Cerebellar nuclear complex (tissue), 1 donor: ENCODE data around the gene CORO1A.
"Not testable (repeated sequence)": the region's sequence is repeated elsewhere in the genome, so short reads cannot be mapped to it uniquely, and the experiment has no call there.

Source experiments
- DNase-seq, 2 experiments: peaks; one replicate each; lab custom pipeline; 2025; lab: John Stamatoyannopoulos, UW

The CORO1A gene

DNA sequence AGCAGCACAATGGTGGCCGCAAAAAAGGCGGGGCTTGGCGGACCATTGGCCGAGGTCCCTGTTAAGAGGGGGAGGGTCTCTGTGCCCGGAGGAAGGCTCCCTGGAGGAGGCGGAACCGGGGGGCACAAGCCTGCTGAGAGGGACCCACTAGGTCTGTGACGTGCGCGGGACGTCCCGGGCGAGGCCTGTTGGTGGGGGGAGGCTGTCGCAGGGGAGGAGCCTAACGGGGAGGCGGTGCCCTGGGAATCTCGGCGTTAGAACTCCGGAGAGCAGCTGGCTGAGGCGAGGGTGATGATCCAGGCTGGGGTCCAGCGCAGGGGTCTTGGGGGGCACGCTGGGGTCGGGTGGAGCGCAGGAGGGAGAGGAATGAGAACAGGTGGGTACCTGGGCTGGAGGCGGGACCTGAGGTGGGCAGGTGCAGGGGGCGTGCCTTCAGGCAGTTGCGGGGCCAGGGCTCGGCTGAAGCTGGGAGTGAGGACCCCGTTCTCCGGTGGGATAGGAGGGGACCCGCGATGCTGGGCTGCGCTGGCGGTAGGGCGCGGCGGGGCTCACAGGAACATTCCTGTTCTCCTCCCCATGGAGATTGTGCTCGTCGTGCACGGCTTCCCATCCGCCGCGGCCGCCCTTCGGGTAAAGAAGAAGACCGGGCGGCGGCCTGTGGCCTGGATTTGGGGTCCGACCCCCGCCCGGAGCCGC is 22.3 kb downstream of the CORO1A start:
- DNase-seq: not testable (repeated sequence)

DNA sequence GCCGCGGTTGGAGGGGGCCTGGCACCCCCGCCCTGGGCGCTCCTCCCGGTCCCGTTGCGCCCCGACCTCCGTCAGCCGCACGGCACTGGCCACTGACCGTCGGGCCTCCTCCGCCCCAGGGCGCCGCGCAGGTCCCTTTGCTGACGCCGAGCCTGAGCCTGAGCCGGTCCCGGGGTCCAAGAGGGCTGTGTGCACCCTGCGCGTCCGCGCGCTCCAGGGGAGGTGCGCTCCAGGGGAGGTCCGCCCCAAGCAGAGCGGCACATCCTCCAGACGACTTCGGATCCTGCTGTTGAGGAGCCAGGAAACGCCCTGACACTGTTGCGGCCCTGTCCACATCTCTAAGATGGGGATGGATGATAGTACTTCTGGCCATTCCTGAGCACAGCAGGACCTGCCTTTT is 22.9 kb downstream of the CORO1A start:
- DNase-seq: not testable (repeated sequence)

DNA sequence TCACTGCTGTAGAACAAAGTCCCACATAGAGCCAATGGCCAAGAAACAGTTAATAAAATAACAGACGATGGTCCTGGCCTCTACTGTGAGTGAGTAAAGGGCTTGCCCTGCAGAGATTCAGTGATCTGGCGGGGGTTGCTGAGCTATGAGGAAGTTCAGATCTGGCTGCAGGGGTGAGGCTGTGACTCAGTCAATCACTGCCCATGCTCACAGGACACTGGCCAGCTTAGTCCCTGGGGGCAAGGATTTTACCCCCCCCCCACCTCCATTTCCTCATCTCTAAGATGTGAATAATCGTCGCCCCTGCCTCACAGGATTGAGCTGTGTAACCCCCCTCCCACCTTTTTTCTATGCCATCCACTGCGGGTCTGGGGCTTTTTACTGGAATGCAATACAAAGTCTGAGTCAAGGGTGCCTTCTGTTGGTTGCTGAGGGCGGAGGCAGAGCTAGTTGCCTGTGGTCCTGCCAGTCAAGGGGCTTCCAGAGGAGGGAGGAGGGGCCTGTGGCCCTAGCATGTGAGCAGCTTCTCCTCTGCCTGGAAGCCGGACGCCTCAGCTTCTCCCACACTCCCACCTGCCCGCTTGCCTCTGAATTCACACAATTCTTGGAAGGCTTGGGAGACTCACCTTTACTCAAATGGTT is 23.8 kb downstream of the CORO1A start:
- not testable (repeated sequence) for DNase-seq

DNA sequence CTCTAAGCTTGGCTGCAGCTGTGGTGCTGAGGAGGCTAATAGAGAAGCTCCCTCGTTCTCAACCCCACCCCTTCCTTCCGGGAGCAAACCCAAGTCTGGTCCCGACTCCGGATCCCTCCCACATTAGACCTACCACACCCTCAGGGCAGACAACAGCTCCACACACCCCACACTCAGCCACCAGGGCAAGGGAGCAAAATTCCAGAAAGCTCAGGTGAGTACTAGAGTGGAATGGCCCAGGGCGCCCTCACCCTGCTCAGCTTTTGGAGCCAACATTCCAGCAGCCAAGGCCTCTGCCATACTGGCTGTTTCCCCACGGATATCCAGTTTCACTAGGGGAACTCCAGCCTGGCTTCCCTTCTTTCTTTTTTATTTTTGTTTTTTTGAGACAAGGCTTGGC is 25.6 kb downstream of the CORO1A start:
- not testable (repeated sequence) for DNase-seq

DNA sequence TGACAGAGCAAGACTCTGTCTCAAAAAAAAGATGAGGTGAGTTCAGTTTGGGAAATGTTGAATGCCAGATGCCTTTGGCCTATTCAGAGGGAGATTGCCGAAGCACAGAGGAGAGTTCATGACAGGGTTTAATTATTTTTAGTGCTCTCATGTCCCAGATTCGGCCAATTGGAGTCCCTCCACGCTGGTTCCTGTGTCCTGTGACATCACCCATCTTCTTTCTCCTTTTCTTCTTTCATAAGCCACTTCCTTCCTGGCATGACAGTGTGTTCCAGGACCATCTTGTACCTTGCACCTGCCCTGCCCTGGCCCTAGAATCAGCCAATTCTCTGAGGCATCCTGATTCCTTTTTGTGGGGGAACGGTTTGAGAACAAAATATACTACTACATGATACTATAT is 28.0 kb downstream of the CORO1A start:
- DNase-seq: not testable (repeated sequence)

DNA sequence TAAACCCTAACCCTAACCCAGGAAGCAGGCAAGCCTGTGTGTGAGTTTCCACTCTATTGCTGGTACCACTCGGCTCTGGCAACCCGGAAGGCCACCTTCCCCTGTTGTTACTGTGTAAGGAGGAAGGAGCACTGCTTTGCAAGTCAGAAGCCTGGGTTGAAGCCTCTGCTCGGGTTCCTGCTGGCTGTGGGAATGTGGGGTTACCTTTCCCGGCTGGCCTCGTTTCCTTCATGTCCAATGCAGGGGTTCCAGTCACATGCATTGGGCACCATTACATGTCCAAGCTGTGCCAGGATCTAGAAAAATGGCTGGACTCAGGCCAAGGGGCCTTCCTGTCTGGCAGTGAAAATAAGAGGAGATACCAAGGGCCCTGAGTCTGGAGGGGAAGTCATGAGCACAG is 33.7 kb downstream of the CORO1A start:
- not testable (repeated sequence) for DNase-seq
